Measurements from ENCODE around the gene FOXP4.

The FOXP4 gene

DNA sequence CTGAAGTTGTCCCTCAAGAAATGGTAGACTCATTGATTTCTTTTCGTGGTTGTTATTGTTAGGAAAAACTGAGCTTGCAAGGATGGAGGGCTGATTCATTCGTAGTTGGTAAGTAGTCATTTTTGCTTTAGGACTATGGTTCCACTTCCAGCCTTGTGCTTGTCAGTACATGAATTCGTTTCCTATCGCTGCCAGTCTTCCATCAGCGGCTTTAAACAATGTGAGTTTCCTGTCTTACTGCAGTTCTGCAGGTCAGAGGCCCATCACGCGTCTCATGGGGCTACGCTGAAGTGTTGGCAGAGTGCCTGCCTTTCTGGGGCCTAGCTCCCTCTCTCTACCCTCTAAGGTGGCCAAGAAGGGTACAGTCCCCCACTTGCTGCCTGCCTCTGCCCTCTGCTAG is 80.7 kb downstream of the FOXP4 start:
- no peak overlapping the region for H3K4me3 ChIP-seq (ENCODE audit: low read depth, low read length)
- CTCF ChIA-PET, result interaction anchor here (0.8 to 3.7 kb wide), 3 partner anchors 24 to 258 kb away, joined by 4 to 22 read pairs (median 4); no protein-coding TSS in a partner anchor
- DNase-seq (ENCODE audit: low read depth, low spot score), result no peak
- TF ChIP-seq, protein P1, sequence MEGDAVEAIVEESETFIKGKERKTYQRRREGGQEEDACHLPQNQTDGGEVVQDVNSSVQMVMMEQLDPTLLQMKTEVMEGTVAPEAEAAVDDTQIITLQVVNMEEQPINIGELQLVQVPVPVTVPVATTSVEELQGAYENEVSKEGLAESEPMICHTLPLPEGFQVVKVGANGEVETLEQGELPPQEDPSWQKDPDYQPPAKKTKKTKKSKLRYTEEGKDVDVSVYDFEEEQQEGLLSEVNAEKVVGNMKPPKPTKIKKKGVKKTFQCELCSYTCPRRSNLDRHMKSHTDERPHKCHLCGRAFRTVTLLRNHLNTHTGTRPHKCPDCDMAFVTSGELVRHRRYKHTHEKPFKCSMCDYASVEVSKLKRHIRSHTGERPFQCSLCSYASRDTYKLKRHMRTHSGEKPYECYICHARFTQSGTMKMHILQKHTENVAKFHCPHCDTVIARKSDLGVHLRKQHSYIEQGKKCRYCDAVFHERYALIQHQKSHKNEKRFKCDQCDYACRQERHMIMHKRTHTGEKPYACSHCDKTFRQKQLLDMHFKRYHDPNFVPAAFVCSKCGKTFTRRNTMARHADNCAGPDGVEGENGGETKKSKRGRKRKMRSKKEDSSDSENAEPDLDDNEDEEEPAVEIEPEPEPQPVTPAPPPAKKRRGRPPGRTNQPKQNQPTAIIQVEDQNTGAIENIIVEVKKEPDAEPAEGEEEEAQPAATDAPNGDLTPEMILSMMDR (IDR thresholded peaks at IDR 0.05; ENCODE audit: insufficient read depth, low read length, missing control alignments), result no peak
- POLR2A ChIA-PET, result no interaction called here

DNA sequence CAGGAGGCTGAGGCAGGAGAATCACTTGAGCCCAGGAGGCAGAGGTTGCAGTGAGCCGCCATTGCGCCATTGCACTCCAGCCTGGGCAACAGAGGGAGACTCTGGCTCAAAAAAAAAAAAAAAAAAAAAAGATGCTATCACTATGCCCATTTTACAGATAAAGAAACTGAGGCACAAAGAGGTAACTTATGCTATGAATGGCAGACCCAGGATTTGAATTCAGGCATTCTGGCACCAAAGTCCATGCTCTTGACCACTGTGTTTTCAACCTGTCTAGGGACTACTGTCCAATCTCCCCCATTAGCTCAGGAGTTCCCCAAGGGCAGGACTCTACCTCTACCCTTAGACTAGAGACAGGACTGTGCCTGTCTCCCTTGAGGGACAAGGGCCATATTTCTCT is 82.9 kb downstream of the FOXP4 start:
- TF ChIP-seq, protein P1 (IDR thresholded peaks at IDR 0.05; ENCODE audit: insufficient read depth, low read length, missing control alignments), result no peak
- ChIA-PET POLR2A (no interaction called here), CTCF (interaction anchor here (1.2 to 1.3 kb wide), 2 partner anchors 27 to 261 kb away, joined by 3 to 6 read pairs; no protein-coding TSS in a partner anchor)
- no peak for DNase-seq (ENCODE audit: low read depth, low spot score)
- no peak overlapping the region for H3K4me3 ChIP-seq (ENCODE audit: low read depth, low read length)

GRCh38 chr6:41630069-41630468 is 83.9 kb downstream of the FOXP4 start:
- POLR2A ChIA-PET, result no interaction called here
- CTCF ChIA-PET, result interaction anchor here (2.4 kb wide), 1 partner anchor 262 kb away, joined by 10 read pairs; no protein-coding TSS in a partner anchor
- no peak for DNase-seq (ENCODE audit: low read depth, low spot score)
- no peak overlapping the region for H3K4me3 ChIP-seq (ENCODE audit: low read depth, low read length)
- TF ChIP-seq, protein P1 (IDR thresholded peaks at IDR 0.05; ENCODE audit: insufficient read depth, low read length, missing control alignments), result no peak

DNA sequence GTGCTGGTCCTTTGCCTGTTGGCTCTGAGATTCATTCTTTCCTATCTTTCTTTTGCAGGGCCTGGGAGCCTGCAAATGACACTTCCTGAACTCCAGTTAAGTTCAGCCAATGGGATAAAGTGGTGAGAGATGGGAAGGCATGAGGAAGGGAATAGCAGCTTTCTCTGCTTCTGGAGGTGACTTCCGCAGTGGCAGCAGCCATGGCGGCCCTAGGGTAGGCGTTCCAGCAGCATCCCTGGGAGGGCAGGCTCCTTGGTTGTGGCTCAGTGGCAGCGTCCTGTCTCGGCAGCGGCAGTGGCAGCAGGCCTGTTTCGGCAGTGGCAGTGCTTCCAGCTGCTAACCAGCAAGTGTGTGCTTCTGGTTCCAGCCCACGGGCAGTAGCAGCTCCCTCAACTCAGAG is 84.8 kb downstream of the FOXP4 start:
- ChIA-PET CTCF (interaction anchor here (1.0 to 2.4 kb wide), 2 partner anchors 15 to 263 kb away, joined by 3 to 10 read pairs; no protein-coding TSS in a partner anchor), POLR2A (no interaction called here)
- no peak for DNase-seq (ENCODE audit: low read depth, low spot score)
- H3K4me3 ChIP-seq (ENCODE audit: low read depth, low read length), result no peak overlapping the region
- TF ChIP-seq, protein P1 (IDR thresholded peaks at IDR 0.05; ENCODE audit: insufficient read depth, low read length, missing control alignments), result no peak

DNA sequence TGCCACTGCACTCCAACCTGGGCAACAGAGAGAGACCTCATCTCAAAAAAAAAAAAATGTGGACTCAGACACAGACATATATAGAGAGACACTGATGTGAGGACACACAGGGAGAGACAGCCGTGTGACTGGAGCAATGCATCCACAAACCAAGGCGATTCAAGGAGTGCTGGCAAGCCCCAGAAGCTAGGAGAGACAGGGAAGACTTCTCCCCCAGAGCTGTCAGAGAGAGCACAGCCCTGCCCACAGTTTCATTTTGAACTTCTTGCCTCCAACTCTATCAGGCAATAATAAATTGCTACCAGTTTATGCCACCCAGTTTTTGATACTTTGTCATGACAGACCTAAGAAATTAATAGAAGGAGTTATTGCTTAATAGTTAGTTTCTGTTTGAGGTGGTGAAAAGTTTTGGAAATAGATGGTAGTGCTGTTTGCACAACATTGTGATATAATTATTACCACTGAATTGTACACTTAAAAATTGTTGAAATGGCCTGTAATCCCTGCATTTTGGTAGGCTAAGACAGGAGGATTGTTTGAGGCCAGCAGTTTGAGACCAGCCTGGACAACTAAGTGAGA is 87.0 kb downstream of the FOXP4 start:
- CTCF ChIA-PET, result interaction anchor here (1.0 to 2.0 kb wide), 2 partner anchors 30 to 265 kb away, joined by 5 to 6 read pairs; no protein-coding TSS in a partner anchor
- DNase-seq (ENCODE audit: low read depth, low spot score), result no peak
- POLR2A ChIA-PET, result no interaction called here
- TF ChIP-seq, protein P1 (IDR thresholded peaks at IDR 0.05; ENCODE audit: insufficient read depth, low read length, missing control alignments), result no peak
- H3K4me3 ChIP-seq (ENCODE audit: low read depth, low read length), result no peak overlapping the region

- CTCF ChIA-PET, result interaction anchor here (1.1 to 2.0 kb wide), 2 partner anchors 12 to 32 kb away, joined by 3 to 5 read pairs; no protein-coding TSS in a partner anchor
- TF ChIP-seq, protein P1 (IDR thresholded peaks at IDR 0.05; ENCODE audit: insufficient read depth, low read length, missing control alignments), result no peak
- no peak for DNase-seq (ENCODE audit: low read depth, low spot score)
- POLR2A ChIA-PET, result no interaction called here
- no peak overlapping the region for H3K4me3 ChIP-seq (ENCODE audit: low read depth, low read length)
Observed at GRCh38 chr6:41634657-41635056, 88.5 kb downstream of the FOXP4 start.

Data from AG04449 (cell line).